GM12874 (cell line): ENCODE data around the gene OLA1.

Experiments used
- TF ChIP-seq, protein P1 (sequence below): IDR thresholded peaks from 2 replicates; pipeline ENCODE4 v1.5.1; 2011; ENCODE audit warnings: low read depth, mild to moderate bottlenecking, control low read depth, low read length, moderate library complexity; ENCODE audit not compliant: insufficient read depth

Gene OLA1

GRCh38 chr2:174209325-174209724 lies 39.0 kb downstream of the OLA1 start:
- TF ChIP-seq, protein P1, sequence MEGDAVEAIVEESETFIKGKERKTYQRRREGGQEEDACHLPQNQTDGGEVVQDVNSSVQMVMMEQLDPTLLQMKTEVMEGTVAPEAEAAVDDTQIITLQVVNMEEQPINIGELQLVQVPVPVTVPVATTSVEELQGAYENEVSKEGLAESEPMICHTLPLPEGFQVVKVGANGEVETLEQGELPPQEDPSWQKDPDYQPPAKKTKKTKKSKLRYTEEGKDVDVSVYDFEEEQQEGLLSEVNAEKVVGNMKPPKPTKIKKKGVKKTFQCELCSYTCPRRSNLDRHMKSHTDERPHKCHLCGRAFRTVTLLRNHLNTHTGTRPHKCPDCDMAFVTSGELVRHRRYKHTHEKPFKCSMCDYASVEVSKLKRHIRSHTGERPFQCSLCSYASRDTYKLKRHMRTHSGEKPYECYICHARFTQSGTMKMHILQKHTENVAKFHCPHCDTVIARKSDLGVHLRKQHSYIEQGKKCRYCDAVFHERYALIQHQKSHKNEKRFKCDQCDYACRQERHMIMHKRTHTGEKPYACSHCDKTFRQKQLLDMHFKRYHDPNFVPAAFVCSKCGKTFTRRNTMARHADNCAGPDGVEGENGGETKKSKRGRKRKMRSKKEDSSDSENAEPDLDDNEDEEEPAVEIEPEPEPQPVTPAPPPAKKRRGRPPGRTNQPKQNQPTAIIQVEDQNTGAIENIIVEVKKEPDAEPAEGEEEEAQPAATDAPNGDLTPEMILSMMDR, result no peak

- TF ChIP-seq, protein P1, result no peak
Observed at GRCh38 chr2:174208026-174208425, 40.3 kb downstream of the OLA1 start.

- TF ChIP-seq, protein P1, result no peak
Observed at GRCh38 chr2:174205562-174205961, 42.8 kb downstream of the OLA1 start.

GRCh38 chr2:174202188-174202587 lies 46.1 kb downstream of the OLA1 start:
- TF ChIP-seq, protein P1, result no peak

- TF ChIP-seq, protein P1, result no peak
Observed at GRCh38 chr2:174198846-174199564, 49.3 kb downstream of the OLA1 start.

- TF ChIP-seq, protein P1, result no peak
Observed at GRCh38 chr2:174195253-174195652, 53.1 kb downstream of the OLA1 start.

GRCh38 chr2:174193737-174194136 lies 54.6 kb downstream of the OLA1 start:
- TF ChIP-seq, protein P1, result no peak
